HG02798 (cell line): ENCODE data around the gene STK39.

Experiments used
- ATAC-seq: cut with Tn5 transposase; IDR thresholded peaks from one replicate; pipeline ENCODE4 v1.9.1; 2021; ENCODE audit warnings: mild to moderate bottlenecking; ENCODE audit not compliant: unreplicated experiment, poor library complexity

The STK39 gene

DNA sequence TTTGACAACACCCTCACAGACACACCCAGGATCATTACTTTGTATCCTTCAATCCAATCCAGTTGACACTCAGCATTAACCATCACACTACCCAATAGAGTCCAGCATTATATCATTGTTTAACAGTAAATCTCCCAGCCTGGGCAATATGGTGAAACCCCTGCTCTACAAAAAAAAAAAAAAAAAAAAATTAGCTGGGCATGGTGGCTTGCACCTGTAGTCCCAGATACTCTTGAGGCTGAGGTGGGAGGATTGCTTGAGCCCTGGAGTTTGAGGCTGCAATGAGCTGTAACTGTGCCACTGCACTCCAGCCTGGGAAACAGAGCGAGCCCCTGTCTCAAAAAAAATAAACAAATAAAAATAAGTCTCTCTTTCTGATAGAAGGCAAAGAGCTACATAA, 304.0 kb downstream of the STK39 start:
- no peak for ATAC-seq

DNA sequence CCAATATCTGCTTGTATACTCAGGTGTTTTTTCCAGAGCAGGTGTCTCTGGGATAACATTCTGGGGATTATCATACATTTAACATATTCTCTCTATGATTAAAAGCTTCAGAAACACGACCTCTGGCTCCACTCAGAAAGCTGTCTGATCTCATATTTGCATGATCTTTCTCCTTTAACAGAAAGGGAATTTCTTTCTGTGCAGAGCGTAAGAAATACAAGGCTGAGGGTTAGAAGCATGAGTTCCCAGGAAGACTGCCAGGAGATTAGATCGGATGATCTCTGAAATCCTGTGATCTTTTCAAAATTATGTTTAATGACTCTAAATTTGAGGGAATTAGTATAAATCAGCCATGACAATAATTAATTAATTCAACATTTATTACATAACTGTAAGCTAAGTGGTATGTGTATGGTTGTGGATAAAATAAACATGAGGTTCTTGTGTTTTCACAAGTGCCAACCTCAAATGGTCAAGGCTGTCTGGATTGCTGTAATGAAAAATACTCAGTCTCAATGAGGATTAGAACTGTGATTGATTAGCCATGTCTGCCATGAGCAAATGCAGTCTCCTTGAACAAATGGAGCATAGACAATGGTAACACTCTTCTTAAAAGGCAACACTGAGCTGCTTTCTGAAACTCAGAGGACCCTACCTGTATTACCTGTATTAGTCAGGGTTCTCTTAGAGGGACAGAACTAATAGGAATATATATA, 304.9 kb downstream of the STK39 start:
- no peak for ATAC-seq

DNA sequence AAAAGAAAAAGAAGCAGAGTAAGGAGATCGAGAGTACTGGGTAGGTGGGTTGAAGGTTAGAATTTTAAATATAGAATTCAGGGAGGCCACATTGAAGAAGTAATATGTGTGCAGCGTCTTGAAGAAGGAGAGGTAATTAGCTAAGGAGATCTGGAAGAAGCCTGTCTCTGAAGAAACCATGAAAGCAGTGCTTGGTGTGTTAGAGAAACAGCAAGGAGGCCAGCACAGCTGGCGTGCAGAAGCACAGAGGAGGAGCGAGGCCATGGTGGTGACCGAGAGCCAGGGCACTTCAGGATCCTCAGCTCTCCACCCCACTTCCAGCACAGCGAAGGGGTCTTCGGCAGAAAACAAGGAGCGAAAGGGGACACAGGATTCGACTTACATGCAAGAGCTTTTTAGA, 305.8 kb downstream of the STK39 start:
- no peak for ATAC-seq

DNA sequence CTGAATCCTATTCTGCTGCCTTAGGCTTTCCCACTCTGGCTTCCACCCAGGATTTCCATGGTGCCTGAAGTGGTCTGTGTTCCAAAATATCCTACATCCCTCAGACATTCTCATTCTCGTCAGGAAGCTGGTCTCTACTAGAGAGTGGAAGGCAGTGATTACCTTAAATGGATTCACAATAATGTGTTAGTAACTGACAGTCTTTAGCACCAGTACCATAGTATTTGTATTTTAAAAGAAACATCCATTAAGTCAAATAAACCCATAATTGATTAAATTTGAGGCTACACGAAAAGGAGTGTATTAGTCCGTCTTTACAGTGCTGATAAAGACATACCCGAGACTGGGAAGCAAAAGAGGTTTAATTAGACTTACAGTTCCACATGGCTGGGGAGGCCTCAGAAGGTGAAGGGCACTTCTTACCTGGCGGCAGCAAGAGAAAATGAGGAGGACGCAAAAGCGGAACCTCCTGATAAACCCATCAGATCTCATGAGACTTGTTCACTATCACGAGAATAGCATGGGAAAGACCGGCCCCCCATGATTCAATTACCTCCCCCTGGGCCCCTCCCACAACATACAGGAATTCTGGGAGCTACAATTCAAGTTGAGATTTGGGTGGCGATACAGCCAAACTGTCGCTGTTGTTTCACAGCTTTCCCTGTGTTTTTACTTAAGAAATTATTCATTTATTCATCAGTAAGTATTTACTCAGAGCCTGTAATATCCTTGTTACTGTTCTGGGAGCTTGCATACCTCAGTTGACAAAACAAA, 306.5 kb downstream of the STK39 start:
- ATAC-seq, result no peak

DNA sequence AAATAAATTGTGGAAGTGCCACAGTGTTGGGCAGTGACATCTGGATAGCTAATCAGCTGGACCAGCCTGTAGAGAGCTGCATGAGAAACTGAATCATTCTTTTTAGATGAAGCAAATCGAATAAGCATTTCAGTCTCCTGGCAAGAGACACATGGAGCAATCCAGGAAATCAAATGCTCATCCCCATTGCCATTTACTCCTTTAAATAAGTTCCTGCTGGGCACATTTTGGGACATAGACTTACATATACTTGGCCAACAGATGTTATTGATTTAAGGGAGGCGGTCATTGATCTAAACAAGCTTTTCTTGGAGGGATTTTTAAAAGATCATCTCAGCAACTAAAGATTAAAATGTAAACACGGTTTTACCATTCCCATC, 307.1 kb downstream of the STK39 start:
- ATAC-seq, result no peak

DNA sequence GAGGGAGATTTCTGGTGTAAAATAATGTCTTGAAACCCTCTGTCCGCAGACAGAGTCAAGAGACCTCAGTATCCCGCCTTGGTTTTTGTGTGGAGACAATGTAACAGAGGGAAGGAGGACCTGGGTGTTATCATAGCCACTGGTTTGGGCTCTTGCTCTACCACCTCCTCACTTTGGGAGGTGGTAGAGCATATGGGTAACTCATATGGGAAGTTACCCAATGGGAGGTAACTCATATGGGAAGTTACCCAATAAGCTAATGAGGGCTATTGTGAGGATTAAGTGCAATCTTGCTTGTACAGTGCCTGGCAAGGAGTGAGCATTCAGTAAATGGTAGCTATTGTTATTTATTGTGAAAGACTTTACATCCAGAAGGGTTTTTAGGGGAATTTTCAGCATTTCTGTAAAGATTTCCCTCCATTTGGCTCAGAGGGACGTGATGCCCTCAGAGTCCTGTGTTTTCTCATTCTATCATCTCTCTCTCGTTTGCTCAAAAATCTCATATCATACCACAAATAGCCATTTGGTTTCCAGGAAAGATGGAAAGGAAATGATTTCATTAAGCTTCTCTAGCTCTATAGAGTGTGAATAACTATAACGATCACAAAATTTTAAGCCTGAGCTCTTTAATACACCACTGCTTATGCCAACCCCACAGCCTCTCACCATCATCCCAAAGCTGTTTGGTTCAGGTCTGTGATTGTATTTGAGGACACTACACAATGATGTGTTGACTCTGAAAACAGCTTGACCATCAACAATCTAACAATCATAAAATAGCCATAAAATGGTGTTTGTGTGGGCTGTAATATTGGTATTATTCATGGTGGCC, 307.7 kb downstream of the STK39 start:
- ATAC-seq, result no peak

DNA sequence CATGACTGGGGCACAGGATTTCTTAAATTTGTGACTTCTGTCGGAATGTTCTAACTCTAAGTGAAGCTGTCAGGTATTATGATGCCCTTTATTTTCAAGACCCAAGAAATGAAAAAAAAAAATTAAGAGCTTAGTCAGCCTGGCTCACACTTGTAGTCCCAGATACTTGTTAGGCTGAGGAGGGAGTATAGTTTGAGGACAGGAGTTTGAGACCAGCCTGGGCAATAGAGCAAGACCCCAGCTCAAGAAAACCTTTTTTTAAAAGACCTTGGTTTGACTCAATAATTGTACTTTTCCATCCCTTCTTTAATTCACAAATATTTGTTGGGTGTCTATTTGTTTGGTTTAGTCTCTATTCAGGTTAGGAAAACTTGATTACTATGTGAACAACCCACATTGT, 310.0 kb downstream of the STK39 start:
- ATAC-seq, result no peak

DNA sequence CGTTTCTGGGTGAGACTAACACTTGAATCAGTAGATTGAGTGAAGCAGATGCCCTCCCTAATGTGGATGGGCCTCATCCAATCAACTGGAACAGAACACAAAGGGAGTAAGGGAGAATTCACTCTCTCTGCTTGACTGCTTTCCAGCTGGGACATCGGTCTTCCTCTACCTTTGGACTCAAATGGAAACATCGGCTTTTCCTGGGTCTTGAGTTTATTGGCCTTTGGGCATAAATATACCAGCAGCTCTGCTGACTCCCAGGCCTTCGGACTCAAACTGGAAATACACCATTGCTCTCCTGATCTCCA, 311.6 kb downstream of the STK39 start:
- no peak for ATAC-seq

DNA sequence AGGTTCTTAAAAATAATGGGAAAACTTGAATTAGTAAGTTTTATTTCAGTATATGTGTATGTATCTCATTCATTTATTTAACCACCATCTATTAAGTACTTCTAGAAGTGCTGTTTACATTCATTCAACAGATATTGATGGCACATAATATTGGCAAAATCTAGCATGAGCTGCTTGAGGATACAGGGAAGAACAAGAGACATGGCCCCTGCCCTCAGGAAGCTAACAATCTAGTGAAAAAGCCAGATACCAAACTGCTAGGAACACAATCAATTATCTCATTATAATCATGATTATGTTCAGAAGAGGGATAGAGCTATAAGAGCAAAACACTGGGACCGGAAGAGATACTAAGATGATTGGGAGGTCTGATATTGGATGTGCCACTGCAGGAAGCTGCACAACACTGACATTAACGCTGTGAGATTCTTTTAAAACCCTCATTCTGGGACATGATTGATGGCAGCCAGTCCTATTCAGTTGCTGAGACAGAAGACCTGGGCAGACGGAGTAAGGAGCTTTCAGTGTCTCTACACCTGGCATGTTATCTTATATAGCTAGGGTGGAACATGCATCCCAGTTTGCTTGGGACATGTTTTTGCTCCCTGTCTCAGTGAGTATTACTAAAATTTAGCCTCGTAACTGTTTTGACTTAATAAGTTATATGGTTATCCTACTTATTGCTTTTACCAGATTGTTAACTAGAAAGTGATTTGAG, 314.1 kb downstream of the STK39 start:
- ATAC-seq, result no peak

DNA sequence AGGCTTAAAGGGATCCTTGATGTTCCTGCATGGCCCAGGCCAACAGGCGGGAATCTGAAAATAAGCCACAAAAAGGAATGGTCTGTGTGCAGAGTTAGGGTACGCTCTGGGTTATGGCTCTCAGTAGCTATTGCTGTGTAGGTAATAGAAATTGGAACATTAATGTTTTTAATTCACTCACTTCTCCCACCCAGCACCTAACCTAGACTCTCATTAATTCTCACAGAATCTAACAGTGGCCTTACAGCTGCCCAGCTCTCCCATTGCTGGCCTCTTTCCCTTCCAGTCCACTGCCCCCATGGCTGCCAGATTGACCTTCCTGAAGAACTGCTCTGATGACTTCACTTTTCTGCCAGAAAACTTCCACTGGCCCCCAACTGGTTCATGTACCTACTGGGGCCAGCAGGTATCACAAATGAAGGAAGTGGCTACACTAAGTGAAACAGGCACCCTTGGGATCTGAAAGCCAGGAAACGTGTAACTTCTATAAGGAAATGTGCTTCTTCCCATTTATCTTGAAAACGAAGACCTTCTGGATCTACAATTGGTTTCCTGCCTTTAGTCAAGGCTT, 315.2 kb downstream of the STK39 start:
- ATAC-seq, result no peak

DNA sequence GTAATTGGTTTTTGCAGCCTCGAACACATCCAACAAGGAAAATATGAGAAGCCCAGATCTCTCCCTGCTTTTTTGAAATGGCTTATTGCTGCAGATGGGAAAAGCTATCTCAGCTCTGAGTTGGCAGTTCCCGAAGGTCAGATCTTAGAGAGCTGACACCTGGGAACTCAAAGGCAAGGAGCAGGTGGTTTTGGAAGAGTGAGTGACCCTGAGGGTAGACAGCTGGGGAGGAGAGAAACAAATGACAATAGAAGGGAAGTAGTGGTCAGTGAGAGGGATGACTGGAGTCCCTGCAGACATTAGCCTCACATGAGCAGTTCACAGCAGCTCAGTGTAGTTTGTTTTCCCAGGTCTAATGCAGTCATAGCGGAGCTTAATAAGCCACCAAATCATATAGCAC, 317.9 kb downstream of the STK39 start:
- ATAC-seq, result no peak

DNA sequence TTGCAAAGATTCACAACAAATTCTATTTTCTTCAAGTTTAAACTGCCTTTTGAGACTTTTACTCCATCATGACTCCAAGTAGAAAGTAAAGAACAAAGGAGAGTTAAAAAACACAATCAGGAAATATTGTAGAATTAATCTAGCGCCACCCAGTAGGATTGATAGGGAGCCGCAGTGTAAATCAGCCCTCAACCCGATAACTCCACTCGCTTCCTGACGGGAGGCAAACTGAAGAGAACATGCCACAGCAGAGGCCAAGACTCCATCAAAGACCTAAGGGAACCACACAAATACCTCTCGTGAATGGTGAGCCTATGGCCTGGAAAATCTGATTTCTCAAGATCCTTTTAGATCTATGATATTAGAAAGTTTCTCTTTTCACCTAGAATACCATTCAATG, 319.0 kb downstream of the STK39 start:
- no peak for ATAC-seq

DNA sequence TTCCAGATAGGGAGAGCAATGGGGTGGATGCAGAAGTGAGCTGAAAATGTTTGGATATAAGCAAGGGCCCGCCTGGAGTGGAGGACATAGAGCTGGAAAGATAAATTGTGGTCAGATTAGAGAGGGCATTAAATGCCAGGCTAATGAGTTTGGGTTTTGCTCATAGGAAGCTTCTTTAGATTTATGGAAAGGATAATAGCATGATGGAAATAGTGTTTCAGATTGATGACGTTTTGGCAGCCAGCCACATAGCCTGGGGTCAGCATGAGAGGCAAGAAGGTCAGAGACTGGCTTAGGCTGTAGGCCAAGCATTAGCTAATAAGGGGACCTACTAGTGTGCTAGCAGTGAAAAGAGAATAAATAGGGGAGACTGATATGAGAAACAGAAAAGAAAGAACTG, 321.6 kb downstream of the STK39 start:
- no peak for ATAC-seq

DNA sequence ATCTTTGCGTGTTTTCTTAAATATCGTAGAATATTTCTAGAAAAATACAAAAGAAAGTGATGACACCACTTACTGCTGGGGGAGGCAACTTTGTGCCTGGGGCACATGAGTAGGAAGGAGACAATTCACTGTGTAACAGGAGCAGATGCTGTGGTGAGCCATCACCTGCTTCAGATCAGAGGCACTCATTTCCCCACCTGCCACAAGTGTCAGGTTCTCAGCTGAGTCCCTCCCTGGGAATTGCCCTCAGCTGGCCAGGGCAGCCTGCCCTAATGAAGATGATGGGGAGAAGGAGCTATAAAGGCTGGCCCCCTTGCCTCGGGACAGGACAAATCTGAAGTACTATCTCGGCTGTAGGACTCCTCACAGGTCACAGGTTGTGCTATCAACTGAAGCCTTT, 322.8 kb downstream of the STK39 start:
- ATAC-seq, result no peak

DNA sequence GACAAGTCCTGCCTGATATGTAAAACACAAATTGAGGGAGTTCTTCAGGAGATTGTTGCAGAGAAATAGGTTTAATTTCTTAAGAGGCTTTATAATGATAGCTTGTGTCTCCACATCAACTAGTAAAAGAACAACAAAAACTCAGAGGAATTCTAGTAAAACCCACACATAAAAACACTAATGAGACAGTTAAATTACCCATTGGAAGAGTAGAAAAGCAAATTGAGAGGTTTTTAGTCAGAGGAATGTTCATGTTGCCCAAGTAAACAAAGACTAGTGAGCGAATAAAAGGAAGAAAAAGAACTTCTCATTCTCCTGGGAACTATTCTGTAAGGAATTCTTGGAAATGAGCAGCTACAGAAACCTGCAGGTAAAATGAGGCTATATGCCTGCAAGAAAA, 330.6 kb downstream of the STK39 start:
- no peak for ATAC-seq

DNA sequence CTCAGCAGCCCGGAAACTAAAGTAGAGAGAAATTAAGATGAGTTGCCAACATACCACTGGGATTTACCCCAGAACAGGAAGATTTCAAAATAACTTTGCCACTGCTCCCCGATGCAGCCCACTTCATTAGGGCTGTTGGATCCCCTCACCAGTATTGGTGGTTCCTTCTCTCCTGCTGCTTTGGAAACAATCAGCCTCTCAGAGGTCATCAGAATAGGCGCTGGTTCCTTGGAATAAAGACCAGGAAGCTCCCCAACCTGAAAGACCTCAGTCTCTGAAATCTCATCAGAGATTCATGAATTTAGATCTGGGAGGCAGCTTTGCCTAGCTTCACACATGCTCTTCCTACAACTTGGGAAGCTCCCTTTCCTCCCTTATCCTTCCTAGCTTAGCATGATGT, 332.4 kb downstream of the STK39 start:
- ATAC-seq, result no peak

DNA sequence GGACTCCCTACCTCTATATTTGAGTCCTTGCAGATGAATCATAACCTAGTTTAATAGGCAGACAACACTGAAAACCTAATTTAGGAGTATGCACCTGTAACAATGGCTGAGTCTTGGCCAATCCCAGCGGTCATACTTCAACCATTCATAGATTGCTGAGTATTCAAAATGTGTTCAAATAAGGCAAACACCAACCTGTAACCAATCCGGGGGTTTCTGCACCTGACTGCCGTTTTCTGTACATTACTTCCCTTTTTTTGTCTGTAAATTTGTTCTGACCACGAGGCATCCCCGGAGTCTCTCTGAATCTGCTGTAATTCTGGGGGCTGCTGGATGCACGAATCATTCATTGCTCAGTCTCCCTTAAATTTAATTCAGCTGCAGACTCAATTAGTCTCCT, 338.6 kb downstream of the STK39 start:
- no peak for ATAC-seq

DNA sequence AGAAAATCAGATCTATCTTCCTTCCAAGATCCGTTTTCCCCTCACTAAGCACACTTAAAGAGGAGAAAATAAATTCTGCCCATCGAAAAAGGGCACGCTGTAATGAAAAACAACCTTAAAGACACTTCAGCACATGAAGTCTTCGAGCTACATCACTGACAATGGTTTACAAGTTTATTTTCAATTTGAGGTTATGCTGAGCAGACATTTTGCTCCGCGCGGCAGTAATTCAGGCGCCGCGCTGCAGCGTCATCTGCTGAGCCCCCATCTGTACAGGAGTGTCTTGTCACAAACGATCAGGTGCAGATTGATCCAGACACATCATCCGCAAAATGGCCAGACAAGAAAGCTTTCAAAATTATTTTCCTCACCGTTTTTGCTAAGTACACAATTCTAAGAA, 341.7 kb downstream of the STK39 start:
- ATAC-seq, result no peak
